Jurkat, Clone E6-1 (cell line): ENCODE measurements around the gene RNF39.

ENCODE experiments used
- DNase-seq: peaks from one replicate; pipeline ENCODE4 v3.0.0-alpha.2; 2011; ENCODE audit warnings: low read depth, low spot score
- H3K4me3 ChIP-seq: 2 replicates; pipeline ENCODE4 v1.5.1; 2011; ENCODE audit warnings: mild to moderate bottlenecking, low read length, control low read depth, moderate library complexity

RNF39 gene

GRCh38 chr6:30097902-30098768 is 22.6 kb upstream of the RNF39 start:
- DNase-seq, result peak; percentile 53
- H3K4me3 ChIP-seq, result no peak overlapping the region

GRCh38 chr6:30096829-30097228 is 21.3 kb upstream of the RNF39 start:
- DNase-seq, result no peak
- H3K4me3 ChIP-seq, result no peak overlapping the region

GRCh38 chr6:30093951-30094661 is 18.5 kb upstream of the RNF39 start:
- DNase-seq, result no peak
- H3K4me3 ChIP-seq, result no peak overlapping the region

GRCh38 chr6:30092852-30093543 is 17.4 kb upstream of the RNF39 start:
- no peak overlapping the region for H3K4me3 ChIP-seq
- DNase-seq, result no peak

DNA sequence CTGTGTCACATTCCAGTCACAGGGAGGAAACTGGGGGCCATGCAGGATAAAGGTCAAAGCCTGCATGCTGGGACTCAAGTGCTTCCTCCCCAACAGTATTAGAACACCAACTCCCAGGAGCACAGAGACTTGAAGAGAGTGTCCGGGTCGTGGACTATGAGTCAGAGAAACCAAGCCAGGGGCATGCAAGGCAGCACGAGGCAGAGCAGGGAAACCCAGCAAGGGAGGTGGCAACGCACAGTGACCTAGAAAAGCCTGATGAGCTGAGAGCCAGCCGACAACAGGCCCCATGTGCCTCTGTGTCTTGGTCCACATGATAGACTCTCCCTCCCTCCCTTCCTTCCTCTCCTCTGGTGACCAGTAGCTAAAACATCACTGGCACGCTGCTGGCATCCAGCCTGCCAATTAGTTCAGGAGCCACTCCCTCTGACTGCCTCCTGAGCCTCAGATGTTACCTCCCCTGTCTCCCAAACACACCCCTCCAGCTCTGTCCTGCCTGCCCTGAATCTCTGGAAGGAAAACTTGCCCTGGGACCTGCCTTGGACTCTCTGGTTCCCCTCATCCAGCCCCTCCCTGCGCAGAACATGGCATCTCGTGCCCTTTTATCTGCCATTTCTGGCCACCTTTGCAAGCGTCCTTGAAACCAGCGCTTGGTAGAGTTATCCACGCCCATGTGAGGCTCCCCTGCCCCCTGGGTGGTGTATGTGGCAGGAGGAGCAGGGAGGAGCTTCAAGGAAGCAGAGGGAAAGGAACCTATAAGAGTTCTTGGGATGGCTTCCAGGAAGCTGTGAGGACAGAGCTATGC is 16.2 kb upstream of the RNF39 start:
- no peak for DNase-seq
- no peak overlapping the region for H3K4me3 ChIP-seq

GRCh38 chr6:30087876-30088275 is 12.3 kb upstream of the RNF39 start:
- no peak for DNase-seq
- no peak overlapping the region for H3K4me3 ChIP-seq

DNA sequence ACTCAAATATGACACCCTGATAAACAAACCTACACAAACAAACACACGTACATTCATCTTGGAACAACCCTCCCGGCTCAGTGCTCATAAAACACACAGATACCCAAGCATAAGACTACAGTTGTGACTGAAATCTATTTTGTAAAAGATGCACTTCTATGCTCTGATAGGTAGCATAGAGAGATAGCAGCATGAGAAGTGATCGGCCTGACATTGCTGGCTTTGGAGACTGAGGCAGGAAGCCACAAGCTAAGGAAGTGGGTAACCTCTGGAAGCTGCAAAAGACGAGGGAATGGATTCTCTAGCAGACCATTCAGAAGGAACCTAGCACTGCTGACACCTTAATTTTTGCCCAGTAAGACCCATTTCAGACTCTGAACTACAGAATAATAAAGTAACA is 1.6 kb upstream of the RNF39 start:
- H3K4me3 ChIP-seq, result peak overlapping the region; percentile 24
- DNase-seq, result peak; percentile 88

GRCh38 chr6:30075790-30076732 is 492 bp upstream of the RNF39 start:
- H3K4me3 ChIP-seq, result no peak overlapping the region
- DNase-seq, result no peak

- DNase-seq, result no peak
- no peak overlapping the region for H3K4me3 ChIP-seq
Measured at GRCh38 chr6:30074331-30075093, 1.1 kb downstream of the RNF39 start.

DNA sequence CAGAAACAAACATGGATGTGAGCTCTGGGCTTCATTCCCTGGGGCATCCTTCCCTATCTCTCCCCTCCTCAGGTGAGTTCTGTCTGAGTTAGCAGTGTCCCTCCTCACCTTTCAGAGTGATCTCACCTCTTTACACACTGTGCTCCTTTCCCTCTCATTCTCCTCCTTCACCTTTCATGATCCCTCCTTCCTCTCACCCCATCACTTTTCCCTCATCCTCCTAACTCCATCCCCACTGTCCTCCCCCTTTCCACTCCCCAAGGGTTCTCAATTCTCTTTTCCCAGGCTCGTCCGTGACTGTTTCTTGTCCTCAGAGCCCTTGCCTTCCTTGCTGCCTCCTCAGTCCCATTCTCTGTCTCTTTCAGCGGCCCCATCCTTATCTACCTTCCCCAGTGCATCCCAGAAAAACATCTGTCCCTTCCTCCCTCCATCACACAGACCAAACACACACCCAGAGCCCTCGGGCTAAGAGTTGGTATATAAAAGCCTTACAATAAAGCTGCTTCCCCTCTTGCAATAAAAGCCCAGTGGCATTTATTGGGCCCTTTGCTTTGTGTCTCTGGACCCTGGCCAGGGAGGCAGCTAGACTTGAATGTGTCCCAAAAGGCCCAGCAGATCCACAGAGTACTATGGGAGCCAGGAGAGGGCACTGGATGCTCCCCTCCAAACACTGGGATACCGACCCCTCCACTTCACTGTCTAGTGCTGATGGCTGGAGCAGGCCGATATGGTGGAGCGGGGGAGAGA is 1.9 kb downstream of the RNF39 start:
- DNase-seq, result no peak
- H3K4me3 ChIP-seq, result no peak overlapping the region

DNA sequence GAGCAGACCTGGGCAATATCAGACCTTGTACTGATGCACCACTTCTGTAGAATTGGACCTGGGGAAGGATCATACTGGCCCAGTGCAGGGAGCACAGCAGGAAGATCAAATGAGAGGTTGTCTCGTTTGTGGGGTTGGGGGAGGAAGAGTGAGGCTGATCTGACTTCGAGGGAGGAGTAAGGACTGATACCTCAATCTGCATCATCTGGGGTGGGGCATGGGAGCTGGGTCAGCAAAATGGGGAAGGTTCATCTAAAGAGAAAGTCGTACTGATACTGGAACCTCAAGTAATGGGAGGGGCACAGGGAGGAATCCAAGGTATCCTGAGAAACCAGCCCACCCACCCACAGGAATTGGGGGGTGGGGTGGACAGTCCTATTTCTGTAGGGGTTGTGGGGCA is 3.7 kb downstream of the RNF39 start:
- no peak for DNase-seq
- no peak overlapping the region for H3K4me3 ChIP-seq

DNA sequence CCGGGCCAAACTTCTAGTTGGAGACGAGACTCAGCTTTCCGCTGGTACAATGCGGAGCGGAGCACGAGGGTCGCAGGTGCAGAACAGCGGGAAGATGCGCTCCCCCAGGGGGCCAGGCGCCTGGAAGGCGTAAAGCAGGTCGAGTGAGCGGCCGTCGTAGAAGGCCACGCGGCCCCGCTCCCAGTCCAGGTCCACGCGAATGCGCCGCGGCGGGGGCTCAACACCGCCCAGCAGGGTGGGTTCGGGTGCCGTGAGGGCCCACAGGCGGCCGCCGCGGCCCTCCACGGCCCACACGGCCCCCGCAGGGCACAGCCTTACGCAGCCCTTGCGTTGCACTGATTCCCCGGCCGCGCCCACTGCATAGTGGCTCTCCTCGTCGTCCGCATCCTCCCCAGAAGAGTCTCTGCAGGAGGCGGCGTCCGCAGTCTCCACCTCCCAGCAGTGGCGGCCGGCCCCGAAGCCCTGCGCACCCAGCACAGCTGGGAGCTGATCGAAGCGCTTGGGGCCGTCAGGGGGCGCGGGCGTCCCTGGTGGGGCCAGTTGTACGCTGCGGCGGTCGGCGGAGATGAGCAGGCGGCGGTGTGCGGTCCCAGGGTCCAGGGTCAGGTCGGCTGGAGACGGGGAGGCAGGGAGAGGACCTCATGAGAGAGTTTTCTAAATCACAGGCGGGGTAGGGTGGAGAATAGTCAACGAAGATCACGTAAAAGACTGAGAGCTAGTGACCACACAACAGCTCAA is 4.3 kb downstream of the RNF39 start:
- H3K4me3 ChIP-seq, result no peak overlapping the region
- no peak for DNase-seq

GRCh38 chr6:30067460-30068139 is 8.0 kb downstream of the RNF39 start:
- peak overlapping the region; percentile 75 for H3K4me3 ChIP-seq
- DNase-seq, result no peak

DNA sequence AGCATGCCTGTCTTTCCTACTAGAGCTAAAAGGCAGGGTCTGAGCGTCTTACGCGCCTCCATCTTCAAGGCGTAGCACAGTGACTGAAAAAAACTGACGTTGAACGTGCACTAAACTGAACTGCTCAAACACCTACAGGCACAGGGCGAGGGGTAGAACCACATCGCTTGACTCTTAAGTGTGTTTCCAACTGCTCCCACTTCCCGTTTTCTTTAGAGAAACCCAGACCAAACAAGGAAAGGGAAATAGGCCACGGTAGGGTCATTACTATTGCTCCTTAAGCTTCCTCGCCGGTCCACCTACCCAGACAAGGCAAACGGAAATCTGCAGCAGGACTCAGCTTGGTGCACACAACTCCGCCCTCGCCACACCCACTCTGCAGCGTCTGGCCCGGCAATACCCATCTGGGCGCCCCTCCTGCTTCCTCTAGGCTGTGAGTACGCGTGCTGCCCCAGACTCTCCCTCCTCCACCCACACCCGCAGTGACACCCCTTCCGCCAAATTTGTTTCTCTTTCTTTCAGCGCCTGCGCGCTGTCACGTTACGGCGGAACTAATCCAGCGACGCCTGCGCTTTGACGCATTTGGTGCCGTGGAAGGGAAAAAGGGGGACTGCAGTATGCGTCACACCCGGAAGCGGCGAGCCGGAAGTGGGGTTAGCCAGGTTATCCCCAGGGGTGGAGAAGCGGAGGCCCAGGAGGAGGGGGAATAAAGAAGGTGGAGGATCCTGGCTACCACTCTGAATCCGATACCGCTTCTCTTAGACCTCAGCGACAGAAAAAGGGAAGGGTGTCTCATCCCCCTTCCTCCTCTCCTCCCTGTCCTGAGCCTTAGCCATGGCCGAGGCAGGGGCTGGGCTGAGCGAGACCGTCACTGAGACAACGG is 8.8 kb downstream of the RNF39 start, which contains the start of gene PPP1R11:
PPP1R11 (plus strand) TSS at position 622 of the 883 bp plus-strand sequence; CDS start at position 835, 213 bp downstream.
- H3K4me3 ChIP-seq, result peak within 1 kb of the TSS; percentile 75

GRCh38 chr6:30066082-30066481 is 9.5 kb downstream of the RNF39 start:
- peak overlapping the region; percentile 75 for H3K4me3 ChIP-seq
- DNase-seq, result peak; percentile 39

More for the DNA sequence above, 8.8 kb downstream of the RNF39 start, which contains the start of gene PPP1R11:
- peak; percentile 99 for DNase-seq
